ENCODE measurements around the gene INPP5B. TPM values are rescaled to one million over a fixed set of nuclear protein-coding genes. Genes with fewer than 3 reads are reported as not detected.

The INPP5B gene
- total RNA-seq, 1 experiment from 2014 or later: 26.8 TPM

- TF ChIP-seq GTF2I (CRISPR knock-in tag; conservative IDR thresholded peaks at IDR 0.05) (no peak), KAT7 (CRISPR knock-in tag; IDR thresholded peaks at IDR 0.05; ENCODE audit: borderline replicate concordance) (0 out of 2 replicates have a peak, but pooled peaks have one; percentile 25), GRHL2 (CRISPR knock-in tag; IDR thresholded peaks at IDR 0.05; ENCODE audit: insufficient replicate concordance, severe bottlenecking) (no peak), ZNF423 (CRISPR knock-in tag; IDR thresholded peaks at IDR 0.05) (peak; percentile 31; the same call in 1 of the 2 replicates), ZNF138 (CRISPR knock-in tag; conservative IDR thresholded peaks at IDR 0.05) (no peak), USF2 (CRISPR knock-in tag; IDR thresholded peaks at IDR 0.05) (peak; percentile 65; the same call in 1 of the 2 replicates), MAX (CRISPR knock-in tag; IDR thresholded peaks at IDR 0.05) (peak; percentile 79), FOXJ3 (CRISPR knock-in tag; IDR thresholded peaks at IDR 0.05; ENCODE audit: borderline replicate concordance) (no peak), SP1 (CRISPR knock-in tag; conservative IDR thresholded peaks at IDR 0.05) (peak; percentile 79), ZBTB43 (CRISPR knock-in tag; IDR thresholded peaks at IDR 0.05) (no peak), ZNF671 (CRISPR knock-in tag; IDR thresholded peaks at IDR 0.05) (no peak), IRF1 (CRISPR knock-in tag; IDR thresholded peaks at IDR 0.05) (0 out of 2 replicates have a peak, but pooled peaks have one; percentile 41), MLX (CRISPR knock-in tag; IDR thresholded peaks at IDR 0.05) (no peak), SMAD4 (CRISPR knock-in tag; IDR thresholded peaks at IDR 0.05) (no peak), USF1 (CRISPR knock-in tag; IDR thresholded peaks at IDR 0.05) (peak; percentile 61; the same call in 1 of the 2 replicates), EMX1 (CRISPR knock-in tag; IDR thresholded peaks at IDR 0.05) (peak; percentile 44; the same call in 1 of the 2 replicates), CTCF (IDR thresholded peaks at IDR 0.05) (peak; percentile 90), ZNF232 (CRISPR knock-in tag; IDR thresholded peaks at IDR 0.05) (0 out of 2 replicates have a peak, but pooled peaks have one; percentile 33), AR (CRISPR knock-in tag; IDR thresholded peaks at IDR 0.05) (no peak), ATF6 (CRISPR knock-in tag; IDR thresholded peaks at IDR 0.05) (0 out of 2 replicates have a peak, but pooled peaks have one; percentile 45), MXD4 (CRISPR knock-in tag; IDR thresholded peaks at IDR 0.05; ENCODE audit: borderline replicate concordance) (no peak), RORB (CRISPR knock-in tag; IDR thresholded peaks at IDR 0.05) (no peak), ZMAT4 (CRISPR knock-in tag; IDR thresholded peaks at IDR 0.05) (no peak), TEAD1 (CRISPR knock-in tag; IDR thresholded peaks at IDR 0.05) (no peak)
Measured at GRCh38 chr1:37859507-37860345, 87.1 kb downstream of the INPP5B start, which contains the start of gene MTF1 (continued).
